Measurements from ENCODE around the gene SMCO3. TPM values are rescaled to one million over a fixed set of nuclear protein-coding genes. Genes with fewer than 3 reads are reported as not detected.

SMCO3 gene
- total and polyA plus RNA-seq, 10 donors = 0.32 to 1.6 (median 0.87) TPM

DNA sequence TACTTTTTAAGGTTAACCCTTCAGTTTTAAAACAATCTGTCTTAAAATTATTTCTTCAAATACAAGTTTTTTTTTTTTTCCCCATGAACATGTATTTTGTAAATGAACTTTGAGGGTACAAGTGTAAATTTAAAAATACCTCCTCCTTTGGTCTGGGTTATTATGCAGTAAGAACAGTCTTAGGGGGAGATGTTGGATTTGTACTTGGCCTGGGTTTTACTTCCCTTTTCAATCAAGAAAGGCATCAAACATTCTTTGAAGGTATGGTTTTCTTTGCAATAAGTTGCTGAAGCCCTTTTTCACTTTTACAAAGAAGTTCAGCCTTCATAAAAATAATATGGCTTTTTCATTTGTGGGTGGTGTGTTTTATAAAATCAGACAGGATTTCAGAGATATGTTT is 31.2 kb downstream of the SMCO3 start:
- H3K4me1 ChIP-seq = no peaks in the 10 kb centered on the region
- intact Hi-C loops (cut with DNase I; ENCODE audit: low total_unique reads) = no loop called here
- H3K36me3 ChIP-seq = peaks cover 7 to 42% (median 27%) of the 10 kb centered on the region in 6 donors
- H3K27me3 ChIP-seq (replicated peaks in 1 of 7) = no peaks in the 10 kb centered on the region
- TF ChIP-seq POLR2A (IDR thresholded peaks at IDR 0.05) (no peak), POLR2AphosphoS5 (IDR thresholded peaks at IDR 0.05) (no peak)
- TF ChIP-seq, protein P1, sequence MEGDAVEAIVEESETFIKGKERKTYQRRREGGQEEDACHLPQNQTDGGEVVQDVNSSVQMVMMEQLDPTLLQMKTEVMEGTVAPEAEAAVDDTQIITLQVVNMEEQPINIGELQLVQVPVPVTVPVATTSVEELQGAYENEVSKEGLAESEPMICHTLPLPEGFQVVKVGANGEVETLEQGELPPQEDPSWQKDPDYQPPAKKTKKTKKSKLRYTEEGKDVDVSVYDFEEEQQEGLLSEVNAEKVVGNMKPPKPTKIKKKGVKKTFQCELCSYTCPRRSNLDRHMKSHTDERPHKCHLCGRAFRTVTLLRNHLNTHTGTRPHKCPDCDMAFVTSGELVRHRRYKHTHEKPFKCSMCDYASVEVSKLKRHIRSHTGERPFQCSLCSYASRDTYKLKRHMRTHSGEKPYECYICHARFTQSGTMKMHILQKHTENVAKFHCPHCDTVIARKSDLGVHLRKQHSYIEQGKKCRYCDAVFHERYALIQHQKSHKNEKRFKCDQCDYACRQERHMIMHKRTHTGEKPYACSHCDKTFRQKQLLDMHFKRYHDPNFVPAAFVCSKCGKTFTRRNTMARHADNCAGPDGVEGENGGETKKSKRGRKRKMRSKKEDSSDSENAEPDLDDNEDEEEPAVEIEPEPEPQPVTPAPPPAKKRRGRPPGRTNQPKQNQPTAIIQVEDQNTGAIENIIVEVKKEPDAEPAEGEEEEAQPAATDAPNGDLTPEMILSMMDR (IDR thresholded peaks at IDR 0.05 in 8 of 11, conservative IDR thresholded peaks at IDR 0.05 in 3 of 11) = no peak
- H3K4me3 ChIP-seq = no peak overlapping the region
- no peak overlapping the region for H3K27ac ChIP-seq
- DNase-seq = no peak
- no peaks in the 10 kb centered on the region for H3K9me3 ChIP-seq

DNA sequence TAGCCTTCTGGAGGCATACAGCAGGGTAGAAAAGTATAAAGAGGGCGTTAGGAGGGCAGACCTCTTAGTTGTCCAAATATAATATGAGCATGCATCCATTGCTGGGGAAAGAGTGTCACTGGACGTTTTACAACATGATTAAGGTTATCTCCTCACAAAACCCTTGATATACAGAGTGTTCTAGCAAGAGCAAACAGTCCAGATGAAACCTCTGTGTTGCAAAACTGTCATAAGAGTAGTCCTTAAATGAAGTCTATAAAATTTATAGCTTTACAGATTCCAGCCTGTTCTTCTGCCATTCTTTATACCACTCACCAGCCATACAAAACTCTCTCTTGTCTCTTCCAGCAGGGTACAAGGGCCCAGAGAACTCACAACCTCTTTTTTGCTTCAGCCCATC is 32.4 kb downstream of the SMCO3 start:
- Histone ChIP-seq H3K9me3 (no peaks in the 10 kb centered on the region), H3K36me3 (peaks cover 0 to 30% (median 15%) of the 10 kb centered on the region in 6 donors), H3K4me1 (peaks cover 0 to 5% (median under 1%) of the 10 kb centered on the region in 6 donors), H3K4me3 (no peak overlapping the region), H3K27ac (no peak overlapping the region), H3K27me3 (replicated peaks in 1 of 7) (no peaks in the 10 kb centered on the region)
- TF ChIP-seq, protein P1 (IDR thresholded peaks at IDR 0.05 in 8 of 11, conservative IDR thresholded peaks at IDR 0.05 in 3 of 11) = no peak
- no peak for TF ChIP-seq POLR2A (IDR thresholded peaks at IDR 0.05)
- no peak for TF ChIP-seq POLR2AphosphoS5 (IDR thresholded peaks at IDR 0.05)
- no peak for DNase-seq
- 79 to 93% (median 85%) methylated on average over 2 of the region's 2 CpGs for WGBS, 5 donors
- intact Hi-C loops (cut with DNase I; ENCODE audit: low total_unique reads) = no loop called here

DNA sequence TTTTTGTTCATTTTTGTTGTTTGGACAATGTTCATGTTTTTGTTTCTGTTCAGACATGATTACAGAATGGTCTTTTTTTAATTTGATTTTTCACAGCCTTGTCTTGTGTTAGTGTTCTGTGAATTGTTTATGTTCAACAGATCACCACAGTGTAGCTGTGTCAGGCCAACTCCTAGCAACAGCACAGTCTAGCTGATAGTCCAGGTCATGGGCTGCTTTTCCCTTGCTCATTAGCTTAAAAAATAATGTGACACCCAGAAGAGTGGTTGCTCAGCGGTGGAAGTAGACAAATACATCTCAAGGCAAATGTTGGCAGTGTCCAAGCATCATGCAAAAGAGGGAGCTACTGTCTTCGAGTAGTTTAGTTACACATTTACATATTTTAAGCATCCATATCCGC is 33.1 kb downstream of the SMCO3 start:
- no peak for DNase-seq
- Histone ChIP-seq H3K9me3 (no peaks in the 10 kb centered on the region), H3K36me3 (peaks cover 0 to 23% (median 9%) of the 10 kb centered on the region in 6 donors), H3K4me1 (peaks cover 0 to 12% (median 7%) of the 10 kb centered on the region in 6 donors), H3K4me3 (no peak overlapping the region), H3K27ac (no peak overlapping the region), H3K27me3 (replicated peaks in 1 of 7) (no peaks in the 10 kb centered on the region)
- intact Hi-C loops (cut with DNase I; ENCODE audit: low total_unique reads) = no loop called here
- TF ChIP-seq POLR2A (IDR thresholded peaks at IDR 0.05) (no peak), POLR2AphosphoS5 (IDR thresholded peaks at IDR 0.05) (no peak)
- TF ChIP-seq, protein P1 (IDR thresholded peaks at IDR 0.05 in 8 of 11, conservative IDR thresholded peaks at IDR 0.05 in 3 of 11) = no peak
- 88 to 94% (median 91%) methylated on average over 3 of the region's 3 CpGs for WGBS, 5 donors

DNA sequence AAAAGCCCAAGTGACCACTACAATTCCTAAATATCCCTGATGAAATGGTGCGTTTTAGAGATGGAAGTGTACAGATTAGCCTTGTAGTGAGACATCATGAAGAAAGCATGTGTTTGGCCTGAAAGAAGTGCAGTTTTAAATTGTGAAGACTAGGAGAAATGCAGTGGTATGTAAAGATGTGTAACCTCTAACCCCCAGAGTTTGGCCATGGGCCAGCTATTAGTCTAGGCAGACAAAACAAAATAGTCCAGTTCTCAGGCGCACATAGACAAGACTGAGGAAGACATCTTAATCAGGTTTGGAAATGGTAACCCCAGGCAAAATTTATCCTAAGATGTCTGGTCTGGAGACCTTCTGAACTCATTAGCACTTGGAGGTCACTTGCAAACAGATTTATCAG is 34.1 kb downstream of the SMCO3 start:
- intact Hi-C loops (cut with DNase I; ENCODE audit: low total_unique reads) = no loop called here
- DNase-seq = no peak
- Histone ChIP-seq H3K36me3 (peaks cover 0 to 12% (median under 1%) of the 10 kb centered on the region in 6 donors), H3K4me3 (no peak overlapping the region), H3K27ac (no peak overlapping the region), H3K9me3 (no peaks in the 10 kb centered on the region), H3K27me3 (replicated peaks in 1 of 7) (no peaks in the 10 kb centered on the region), H3K4me1 (peaks cover 0 to 22% (median 15%) of the 10 kb centered on the region in 6 donors)
- TF ChIP-seq, protein P1 (IDR thresholded peaks at IDR 0.05 in 8 of 11, conservative IDR thresholded peaks at IDR 0.05 in 3 of 11) = no peak
- no peak for TF ChIP-seq POLR2A (IDR thresholded peaks at IDR 0.05)
- no peak for TF ChIP-seq POLR2AphosphoS5 (IDR thresholded peaks at IDR 0.05)
- WGBS, 5 donors = 89 to 96% (median 92%) methylated on average over 2 of the region's 2 CpGs
